Measurements from ENCODE around the gene MAP3K1. TPM values are rescaled to one million over a fixed set of nuclear protein-coding genes. Genes with fewer than 3 reads are reported as not detected.

The MAP3K1 gene
- total RNA-seq, 4 donors from 2014 or later = 63.7 to 92.8 (median 68.9) TPM

- intact Hi-C loops (cut with DNase I; ENCODE audit: low total_unique reads) = no loop called here
- H3K4me3 ChIP-seq (ENCODE audit: low read depth, poor library complexity, severe bottlenecking) = no peak overlapping the region
- DNase-seq (ENCODE audit: low spot score in 2 of 2) = no peak
- 66 to 76% methylated on average over 6 of the region's 6 CpGs for WGBS, 2 donors
- no peak for TF ChIP-seq POLR2A (IDR thresholded peaks at IDR 0.05)
- TF ChIP-seq, protein P1, sequence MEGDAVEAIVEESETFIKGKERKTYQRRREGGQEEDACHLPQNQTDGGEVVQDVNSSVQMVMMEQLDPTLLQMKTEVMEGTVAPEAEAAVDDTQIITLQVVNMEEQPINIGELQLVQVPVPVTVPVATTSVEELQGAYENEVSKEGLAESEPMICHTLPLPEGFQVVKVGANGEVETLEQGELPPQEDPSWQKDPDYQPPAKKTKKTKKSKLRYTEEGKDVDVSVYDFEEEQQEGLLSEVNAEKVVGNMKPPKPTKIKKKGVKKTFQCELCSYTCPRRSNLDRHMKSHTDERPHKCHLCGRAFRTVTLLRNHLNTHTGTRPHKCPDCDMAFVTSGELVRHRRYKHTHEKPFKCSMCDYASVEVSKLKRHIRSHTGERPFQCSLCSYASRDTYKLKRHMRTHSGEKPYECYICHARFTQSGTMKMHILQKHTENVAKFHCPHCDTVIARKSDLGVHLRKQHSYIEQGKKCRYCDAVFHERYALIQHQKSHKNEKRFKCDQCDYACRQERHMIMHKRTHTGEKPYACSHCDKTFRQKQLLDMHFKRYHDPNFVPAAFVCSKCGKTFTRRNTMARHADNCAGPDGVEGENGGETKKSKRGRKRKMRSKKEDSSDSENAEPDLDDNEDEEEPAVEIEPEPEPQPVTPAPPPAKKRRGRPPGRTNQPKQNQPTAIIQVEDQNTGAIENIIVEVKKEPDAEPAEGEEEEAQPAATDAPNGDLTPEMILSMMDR (IDR thresholded peaks at IDR 0.05) = no peak
Observed at GRCh38 chr5:56851258-56851941, 36.1 kb downstream of the MAP3K1 start.

GRCh38 chr5:56852228-56853000 lies 37.1 kb downstream of the MAP3K1 start:
- intact Hi-C loops (cut with DNase I; ENCODE audit: low total_unique reads) = no loop called here
- no peak for TF ChIP-seq POLR2A (IDR thresholded peaks at IDR 0.05)
- TF ChIP-seq, protein P1 (IDR thresholded peaks at IDR 0.05) = no peak
- H3K4me3 ChIP-seq (ENCODE audit: low read depth, poor library complexity, severe bottlenecking) = no peak overlapping the region
- WGBS, 2 donors = 61 to 62% methylated on average over 3 of the region's 3 CpGs
- no peak for DNase-seq (ENCODE audit: low spot score in 2 of 2)

- TF ChIP-seq, protein P1 (IDR thresholded peaks at IDR 0.05) = no peak
- no peak for TF ChIP-seq POLR2A (IDR thresholded peaks at IDR 0.05)
- 77 to 79% methylated on average over 4 of the region's 4 CpGs for WGBS, 2 donors
- DNase-seq (ENCODE audit: low spot score in 2 of 2) = no peak
- intact Hi-C loops (cut with DNase I; ENCODE audit: low total_unique reads) = no loop called here
- H3K4me3 ChIP-seq (ENCODE audit: low read depth, poor library complexity, severe bottlenecking) = no peak overlapping the region
Observed at GRCh38 chr5:56853698-56854097, 38.3 kb downstream of the MAP3K1 start.

GRCh38 chr5:56854920-56855319 lies 39.6 kb downstream of the MAP3K1 start:
- DNase-seq (ENCODE audit: low spot score in 2 of 2) = no peak
- intact Hi-C loops (cut with DNase I; ENCODE audit: low total_unique reads) = no loop called here
- H3K4me3 ChIP-seq (ENCODE audit: low read depth, poor library complexity, severe bottlenecking) = no peak overlapping the region
- WGBS, 2 donors = 68 to 86% methylated on average over 1 of the region's 1 CpG
- TF ChIP-seq, protein P1 (IDR thresholded peaks at IDR 0.05) = no peak
- no peak for TF ChIP-seq POLR2A (IDR thresholded peaks at IDR 0.05)

GRCh38 chr5:56856541-56857178 lies 41.3 kb downstream of the MAP3K1 start:
- TF ChIP-seq, protein P1 (IDR thresholded peaks at IDR 0.05) = no peak
- TF ChIP-seq POLR2A (IDR thresholded peaks at IDR 0.05) = no peak
- no peak for DNase-seq (ENCODE audit: low spot score in 2 of 2)
- WGBS, 2 donors = 69 to 73% methylated on average over 5 of the region's 5 CpGs
- H3K4me3 ChIP-seq (ENCODE audit: low read depth, poor library complexity, severe bottlenecking) = no peak overlapping the region
- intact Hi-C loops (cut with DNase I; ENCODE audit: low total_unique reads) = no loop called here
